Astrocyte (in vitro differentiated cells and primary cell): Measurements from ENCODE around the gene SNX27. TPM values are rescaled to one million over a fixed set of nuclear protein-coding genes. Genes with fewer than 3 reads are reported as not detected.

Experiments
- DNase-seq: peaks from one replicate; pipeline ENCODE4 v3.0.0-alpha.2; 2010; ENCODE audit warnings: low read depth
- FAIRE-seq: peaks from 2 replicates; lab custom pipeline; 2011; peaks lifted over from hg19 to GRCh38; lab: Jason Lieb, UNC
- H2AFZ ChIP-seq: 2 replicates; pipeline ENCODE4 v1.6.0; 2012; ENCODE audit warnings: low read depth, low read length, inconsistent platforms
- H3K27ac ChIP-seq: 2 replicates; pipeline ENCODE4 v1.5.1; 2011; ENCODE audit warnings: low read depth, low read length, inconsistent platforms
- H3K27me3 ChIP-seq: 2 replicates; pipeline ENCODE4 v1.6.0; 2011; ENCODE audit warnings: low read length, inconsistent platforms; ENCODE audit not compliant: insufficient read depth
- H3K36me3 ChIP-seq: 2 replicates; pipeline ENCODE4 v1.5.1; 2011; ENCODE audit warnings: low read length, inconsistent platforms; ENCODE audit not compliant: insufficient read depth
- H3K4me1 ChIP-seq: 2 replicates; pipeline ENCODE4 v1.5.1; 2011; ENCODE audit warnings: low read length, inconsistent platforms; ENCODE audit not compliant: insufficient read depth
- H3K4me2 ChIP-seq: 2 replicates; pipeline ENCODE4 v1.6.0; 2012; ENCODE audit warnings: low read length, inconsistent platforms
- H3K4me3 ChIP-seq: 2 replicates; pipeline ENCODE4 v1.5.1; 2011; ENCODE audit warnings: low read depth, mild to moderate bottlenecking, low read length, inconsistent platforms; ENCODE audit not compliant: insufficient read depth
- H3K79me2 ChIP-seq: 2 replicates; pipeline ENCODE4 v1.6.0; 2012; ENCODE audit warnings: mild to moderate bottlenecking, low read length, inconsistent platforms; ENCODE audit not compliant: insufficient read depth
- H3K9ac ChIP-seq: 2 replicates; pipeline ENCODE4 v1.6.0; 2012; ENCODE audit warnings: mild to moderate bottlenecking, low read length, inconsistent platforms
- H3K9me3 ChIP-seq: 2 replicates; pipeline ENCODE4 v1.5.1; 2012; ENCODE audit warnings: low read depth, mild to moderate bottlenecking, low read length, inconsistent platforms; ENCODE audit not compliant: insufficient read depth
- H4K20me1 ChIP-seq: 2 replicates; pipeline ENCODE4 v1.6.0; 2012; ENCODE audit warnings: low read length, inconsistent platforms; ENCODE audit not compliant: insufficient read depth
- H3K27ac Mint-ChIP-seq: one replicate; pipeline ENCODE4 v1.8.0; 2021; ENCODE audit warnings: mild to moderate bottlenecking, mixed read lengths; ENCODE audit not compliant: unreplicated experiment
- H3K27me3 Mint-ChIP-seq: one replicate; pipeline ENCODE4 v1.8.0; 2021; ENCODE audit warnings: low read depth, mixed read lengths; ENCODE audit not compliant: unreplicated experiment
- H3K36me3 Mint-ChIP-seq: one replicate; pipeline ENCODE4 v1.8.0; 2021; ENCODE audit warnings: low read depth, mixed read lengths; ENCODE audit not compliant: unreplicated experiment
- H3K4me1 Mint-ChIP-seq: one replicate; pipeline ENCODE4 v1.8.0; 2021; ENCODE audit warnings: low read depth, mixed read lengths; ENCODE audit not compliant: unreplicated experiment
- H3K4me3 Mint-ChIP-seq: one replicate; pipeline ENCODE4 v1.8.0; 2021; ENCODE audit warnings: mild to moderate bottlenecking, moderate library complexity, mixed read lengths; ENCODE audit not compliant: unreplicated experiment
- H3K9me3 Mint-ChIP-seq: one replicate; pipeline ENCODE4 v1.8.0; 2021; ENCODE audit warnings: mild to moderate bottlenecking, mixed read lengths; ENCODE audit not compliant: unreplicated experiment
- EZH2 ChIP-seq: IDR thresholded peaks from 2 replicates; pipeline ENCODE4 v1.6.1; 2012; ENCODE audit warnings: mild to moderate bottlenecking, low read length, inconsistent platforms; ENCODE audit not compliant: insufficient read depth
- total RNA-seq: library from RNA; stranded (reverse); gene quantifications from 2 replicates; pipeline ENCODE4 v1.2.1, GENCODE V29; 2021
- TF ChIP-seq, protein P1 (sequence below): IDR thresholded peaks from 2 replicates; pipeline ENCODE4 v1.5.1; 2011; ENCODE audit warnings: low read depth, mild to moderate bottlenecking, inconsistent platforms, low read length, moderate library complexity; ENCODE audit not compliant: insufficient read depth

Gene SNX27
- total RNA-seq, 1 donor from 2014 or later = 53.1 TPM

DNA sequence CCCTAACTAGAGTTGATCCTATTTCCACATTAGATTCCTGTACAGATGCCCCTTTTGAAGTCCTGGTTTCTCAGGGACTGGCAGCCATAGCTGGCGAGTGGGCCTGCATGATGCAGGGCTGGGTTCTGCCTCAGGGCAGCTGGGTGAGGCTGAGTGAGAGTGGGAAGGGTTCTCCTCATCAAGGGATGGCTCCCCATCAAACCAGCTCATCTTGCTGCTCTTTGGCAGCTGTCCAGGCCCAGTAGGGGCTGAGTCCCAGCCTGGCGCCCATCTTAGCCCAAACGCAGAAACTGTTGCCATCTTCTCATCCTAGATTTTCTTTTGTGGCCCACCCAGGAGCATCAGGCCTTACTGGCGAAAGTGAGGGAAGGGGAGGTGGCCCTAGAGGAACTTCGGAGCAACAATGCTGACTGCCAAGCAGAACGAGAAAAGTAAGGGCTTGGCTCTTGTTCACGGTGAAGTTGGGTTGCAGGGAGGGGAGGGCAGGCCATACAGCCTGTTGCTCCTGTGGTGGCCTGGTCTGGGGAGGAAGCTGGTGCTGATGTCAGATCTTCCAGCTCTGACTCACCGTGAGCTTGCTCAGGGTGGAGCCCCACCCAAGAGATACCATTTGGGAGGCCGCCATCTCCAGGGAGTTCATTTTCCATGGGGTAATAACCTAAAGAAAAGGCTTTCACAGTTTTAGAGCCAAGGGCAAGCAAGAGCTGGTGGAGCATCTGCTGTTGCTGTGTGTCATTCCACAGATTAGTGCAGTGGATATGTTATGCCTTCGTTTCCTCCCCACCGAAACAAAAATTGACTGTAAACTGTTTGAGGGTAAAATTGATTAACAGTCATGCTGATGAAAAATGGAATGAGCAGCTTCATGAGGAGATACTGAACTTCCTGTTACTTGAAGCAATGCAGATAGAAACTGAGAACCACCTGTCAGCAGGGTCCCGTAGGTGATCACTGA lies 37.0 kb upstream of the SNX27 start:
- Histone ChIP-seq H3K4me2 (peak overlapping the region; percentile 34), H3K4me1 (peaks cover 20% of the 10 kb centered on the region), H3K9ac (no peak overlapping the region), H2AFZ (peak overlapping the region; percentile 20), H3K79me2 (peaks cover 7% of the 10 kb centered on the region), H3K27me3 (no peaks in the 10 kb centered on the region), H4K20me1 (peaks cover 11% of the 10 kb centered on the region), H3K4me3 (no peak overlapping the region), H3K9me3 (no peaks in the 10 kb centered on the region), H3K27ac (peak overlapping the region; percentile 24), H3K36me3 (peaks cover 2% of the 10 kb centered on the region)
- Mint-ChIP-seq H3K36me3 (peaks cover 48% of the 10 kb centered on the region), H3K4me1 (peaks cover 23% of the 10 kb centered on the region), H3K4me3 (no peak overlapping the region), H3K27me3 (no peaks in the 10 kb centered on the region), H3K27ac (peak overlapping the region; percentile 75), H3K9me3 (no peaks in the 10 kb centered on the region)
- TF ChIP-seq, protein P1, sequence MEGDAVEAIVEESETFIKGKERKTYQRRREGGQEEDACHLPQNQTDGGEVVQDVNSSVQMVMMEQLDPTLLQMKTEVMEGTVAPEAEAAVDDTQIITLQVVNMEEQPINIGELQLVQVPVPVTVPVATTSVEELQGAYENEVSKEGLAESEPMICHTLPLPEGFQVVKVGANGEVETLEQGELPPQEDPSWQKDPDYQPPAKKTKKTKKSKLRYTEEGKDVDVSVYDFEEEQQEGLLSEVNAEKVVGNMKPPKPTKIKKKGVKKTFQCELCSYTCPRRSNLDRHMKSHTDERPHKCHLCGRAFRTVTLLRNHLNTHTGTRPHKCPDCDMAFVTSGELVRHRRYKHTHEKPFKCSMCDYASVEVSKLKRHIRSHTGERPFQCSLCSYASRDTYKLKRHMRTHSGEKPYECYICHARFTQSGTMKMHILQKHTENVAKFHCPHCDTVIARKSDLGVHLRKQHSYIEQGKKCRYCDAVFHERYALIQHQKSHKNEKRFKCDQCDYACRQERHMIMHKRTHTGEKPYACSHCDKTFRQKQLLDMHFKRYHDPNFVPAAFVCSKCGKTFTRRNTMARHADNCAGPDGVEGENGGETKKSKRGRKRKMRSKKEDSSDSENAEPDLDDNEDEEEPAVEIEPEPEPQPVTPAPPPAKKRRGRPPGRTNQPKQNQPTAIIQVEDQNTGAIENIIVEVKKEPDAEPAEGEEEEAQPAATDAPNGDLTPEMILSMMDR = no peak
- TF ChIP-seq EZH2 = no peak
- DNase-seq = peak; percentile 84
- FAIRE-seq = no peak

GRCh38 chr1:151577173-151577572 lies 34.7 kb upstream of the SNX27 start:
- TF ChIP-seq, protein P1 = no peak
- no peak for TF ChIP-seq EZH2
- H3K4me3 Mint-ChIP-seq = no peak overlapping the region
- H3K36me3 Mint-ChIP-seq = peaks cover 52% of the 10 kb centered on the region
- Histone ChIP-seq H3K27me3 (no peaks in the 10 kb centered on the region), H3K4me3 (no peak overlapping the region), H3K27ac (no peak overlapping the region), H3K79me2 (peaks cover 7% of the 10 kb centered on the region), H3K9ac (no peak overlapping the region), H3K9me3 (no peaks in the 10 kb centered on the region), H2AFZ (no peak overlapping the region), H3K36me3 (peaks cover 13% of the 10 kb centered on the region), H3K4me2 (no peak overlapping the region), H3K4me1 (peaks cover 20% of the 10 kb centered on the region), H4K20me1 (peaks cover 11% of the 10 kb centered on the region)
- DNase-seq (no peak), FAIRE-seq (no peak)
- no peaks in the 10 kb centered on the region for H3K9me3 Mint-ChIP-seq
- no peak overlapping the region for H3K27ac Mint-ChIP-seq
- no peaks in the 10 kb centered on the region for H3K27me3 Mint-ChIP-seq
- peaks cover 32% of the 10 kb centered on the region for H3K4me1 Mint-ChIP-seq
